NCI-H2196 (cell line): ENCODE data around the gene ESPNL.

ENCODE experiments used
- DNase-seq: peaks from one replicate; lab custom pipeline; 2025; ENCODE audit not compliant: unreplicated experiment; lab: John Stamatoyannopoulos, UW

The ESPNL gene

GRCh38 chr2:238127165-238128060 is 27.3 kb downstream of the ESPNL start:
- DNase-seq, result no peak

- no peak for DNase-seq
These were observed 27.9 kb downstream of the ESPNL start for GRCh38 chr2:238128061-238128440.

GRCh38 chr2:238128534-238129001 is 28.4 kb downstream of the ESPNL start:
- DNase-seq, result no peak

GRCh38 chr2:238129166-238130010 is 29.2 kb downstream of the ESPNL start:
- no peak for DNase-seq

GRCh38 chr2:238130111-238130695 is 30.1 kb downstream of the ESPNL start:
- no peak for DNase-seq

GRCh38 chr2:238130696-238131628 is 30.8 kb downstream of the ESPNL start:
- no peak for DNase-seq

GRCh38 chr2:238131761-238132462 is 31.8 kb downstream of the ESPNL start:
- no peak for DNase-seq

GRCh38 chr2:238132463-238133450 is 32.6 kb downstream of the ESPNL start:
- no peak for DNase-seq

GRCh38 chr2:238133499-238134392 is 33.6 kb downstream of the ESPNL start:
- DNase-seq, result no peak

GRCh38 chr2:238134393-238134785 is 34.2 kb downstream of the ESPNL start:
- no peak for DNase-seq

GRCh38 chr2:238135601-238136150 is 35.5 kb downstream of the ESPNL start:
- DNase-seq, result no peak

GRCh38 chr2:238136820-238137537 is 36.8 kb downstream of the ESPNL start:
- DNase-seq, result no peak

- DNase-seq, result no peak
These were observed 37.7 kb downstream of the ESPNL start for GRCh38 chr2:238137885-238138284.

- no peak for DNase-seq
These were observed 38.4 kb downstream of the ESPNL start, which contains the start of gene KLHL30 for GRCh38 chr2:238138331-238139195. Gene KLHL30 (plus strand): TSS chr2:238138668. CDS start chr2:238140755, 2,087 bp downstream.

- DNase-seq, result no peak
These were observed 39.3 kb downstream of the ESPNL start for GRCh38 chr2:238139196-238140039.
